GM18498 (cell line): Measurements from ENCODE around the gene MDH1B.
"Not testable (repeated sequence)": the region's sequence is repeated elsewhere in the genome, so short reads cannot be mapped to it uniquely, and the experiment has no call there.

Source experiments
- ATAC-seq: cut with Tn5 transposase; IDR thresholded peaks from one replicate; pipeline ENCODE4 v1.9.1; 2021; ENCODE audit warnings: mild to moderate bottlenecking, moderate library complexity; ENCODE audit not compliant: unreplicated experiment

MDH1B gene

DNA sequence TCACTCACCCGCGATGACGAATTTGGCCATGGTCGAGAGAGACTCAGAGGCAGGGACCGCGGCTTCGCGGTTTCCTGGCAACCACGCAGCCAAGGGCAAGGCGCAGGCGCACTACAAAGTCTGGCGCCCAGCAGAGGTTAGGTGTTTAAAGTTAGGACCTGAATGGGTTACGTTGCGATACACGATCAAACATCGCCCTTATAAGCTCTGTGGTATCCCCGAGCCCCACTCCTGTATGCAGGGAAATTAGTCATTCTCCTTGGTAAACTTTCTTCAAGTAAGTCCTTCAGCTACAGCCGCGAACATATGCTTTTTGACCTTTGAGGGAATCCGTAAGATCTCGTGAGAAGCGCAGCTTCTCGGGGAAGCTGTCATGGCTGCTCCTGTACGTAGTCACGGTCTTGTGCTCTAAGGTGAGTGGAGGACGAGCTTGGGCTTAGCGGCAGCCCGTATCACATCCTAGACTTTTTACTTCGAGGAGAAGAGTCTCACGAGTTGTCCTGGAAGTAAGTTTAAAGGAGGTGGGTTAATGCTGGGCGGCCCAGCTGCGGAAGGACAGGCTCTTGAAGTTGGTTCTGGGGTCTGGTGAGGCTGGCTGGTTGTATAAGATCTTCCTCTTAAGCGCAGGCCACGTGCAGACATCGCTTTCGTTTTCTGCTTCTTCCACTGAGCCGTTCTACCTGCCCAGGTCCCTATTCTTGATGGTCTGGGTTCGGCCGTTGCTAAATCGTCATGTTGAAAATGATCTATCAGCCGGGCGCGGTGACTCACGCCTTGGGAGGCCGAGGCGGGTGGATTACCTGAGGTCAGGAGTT, at the start of gene MDH1B, which contains the start of gene FASTKD2:
MDH1B (minus strand) TSS at position 87 of the 815 bp plus-strand sequence; CDS start at position 30, 57 bp downstream.
FASTKD2 (plus strand) TSS at position 365 of the 815 bp plus-strand sequence. CDS start 1,088 bp downstream, outside the sequence.
- peak; percentile 95 for ATAC-seq

DNA sequence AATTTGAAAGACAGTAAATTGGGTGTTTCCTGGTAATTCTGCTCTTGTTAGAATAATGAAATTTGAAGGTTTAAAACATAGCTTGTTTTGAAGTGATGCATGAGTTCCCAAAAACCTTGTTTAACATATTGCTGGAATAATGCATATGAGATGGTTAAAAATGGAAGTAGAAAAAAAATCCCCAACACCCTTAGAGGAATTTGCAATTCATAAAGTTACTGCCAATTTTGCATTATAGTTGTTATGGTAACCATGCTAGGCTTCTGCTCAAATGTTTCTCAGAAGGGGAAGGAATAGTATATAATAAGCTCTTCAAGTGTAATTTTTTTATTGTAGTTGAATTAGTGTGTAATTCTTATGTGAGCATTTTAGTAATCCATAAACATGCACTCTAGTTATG, 49.4 kb upstream of the MDH1B start:
- ATAC-seq: no peak

DNA sequence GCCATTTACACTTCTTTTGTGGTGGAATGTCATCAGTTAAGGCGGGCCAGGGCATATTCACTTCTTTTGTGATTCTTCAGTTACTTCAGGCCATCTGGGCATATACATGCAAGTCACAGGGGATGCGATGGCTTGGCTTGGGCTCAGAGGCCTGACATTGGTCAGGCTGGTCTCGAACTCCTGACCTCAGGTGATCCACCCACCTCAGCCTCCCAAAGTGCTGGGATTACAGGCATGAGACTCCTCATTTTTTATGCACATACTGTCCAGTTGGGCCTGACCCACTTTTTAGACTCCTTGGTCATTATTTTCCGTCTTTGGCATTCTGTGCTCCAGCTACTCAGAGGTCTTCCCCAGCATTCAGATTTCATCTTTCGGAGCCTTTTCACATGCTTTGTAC, 47.3 kb upstream of the MDH1B start:
- not testable (repeated sequence) for ATAC-seq

DNA sequence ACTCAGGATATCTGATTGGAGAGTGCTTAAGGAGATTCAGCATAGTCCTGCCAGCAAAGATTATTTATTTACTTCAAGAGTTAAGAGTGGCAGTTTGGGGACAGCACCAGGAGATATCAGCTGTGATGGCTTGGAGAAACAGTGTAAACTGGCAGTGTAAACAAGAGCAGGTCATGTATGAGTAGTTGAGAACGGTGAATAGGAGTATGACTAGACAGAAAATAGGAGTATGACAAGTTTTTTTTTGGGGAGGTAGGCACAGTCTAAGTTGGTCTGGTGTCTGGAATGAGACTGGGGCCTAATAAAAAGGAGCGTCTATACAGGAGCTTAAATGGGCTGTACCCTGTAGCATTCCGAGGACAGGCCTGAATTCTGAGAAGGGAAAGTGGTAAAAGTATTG, 42.5 kb upstream of the MDH1B start:
- not testable (repeated sequence) for ATAC-seq

DNA sequence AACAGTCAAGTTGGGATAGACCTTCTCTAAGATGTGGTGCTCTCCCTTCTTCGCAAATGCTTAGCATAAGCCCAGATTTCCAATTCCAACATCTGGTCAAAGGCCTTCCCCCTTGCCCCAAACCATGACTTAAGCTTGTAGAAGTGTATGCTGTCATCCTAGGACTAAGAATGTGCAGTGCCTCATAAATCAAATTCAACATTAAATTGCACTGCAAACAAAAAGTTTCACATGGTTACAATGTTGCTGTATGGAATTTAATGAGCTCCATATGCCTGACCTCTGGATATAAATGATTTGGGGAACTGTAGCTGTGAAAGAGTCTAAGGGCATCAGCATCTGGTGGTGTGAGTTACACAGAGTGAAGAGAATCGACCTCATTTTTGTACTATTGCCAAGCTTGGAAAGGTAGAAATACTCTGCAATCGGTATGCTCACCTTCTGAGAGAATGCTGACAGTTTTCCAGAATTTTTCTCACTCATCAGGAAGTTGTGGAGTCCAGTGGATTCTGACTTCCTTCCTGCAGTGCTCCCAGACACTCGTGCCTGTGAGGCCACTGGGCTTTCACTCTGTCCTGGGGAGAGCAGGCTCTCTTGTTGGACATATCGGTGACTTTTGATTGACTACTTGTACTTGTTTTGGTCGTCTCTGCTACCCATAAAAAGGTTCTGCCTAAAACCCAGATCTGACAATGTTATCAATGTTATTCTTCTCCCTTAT, 40.9 kb upstream of the MDH1B start:
- no peak for ATAC-seq

DNA sequence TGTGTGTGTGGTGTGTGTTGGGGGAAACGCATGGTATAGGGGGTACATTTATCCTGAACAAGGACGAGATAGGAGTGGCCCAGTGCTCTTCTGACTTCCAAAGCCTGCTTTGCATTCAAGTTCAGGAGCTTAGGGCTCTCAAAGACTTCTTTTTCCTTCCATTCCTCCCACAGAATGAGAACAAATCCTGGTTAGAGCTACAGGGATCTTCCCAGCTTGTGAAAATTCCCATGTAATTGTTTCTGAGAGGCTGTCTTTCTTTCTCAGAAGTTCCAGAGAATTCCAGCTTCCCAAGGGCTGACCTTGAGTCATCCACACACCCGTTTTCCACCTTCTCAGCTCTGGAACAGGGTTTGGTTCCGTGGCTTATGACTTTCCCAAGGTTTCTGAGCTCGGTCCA, 39.2 kb upstream of the MDH1B start:
- ATAC-seq: no peak

DNA sequence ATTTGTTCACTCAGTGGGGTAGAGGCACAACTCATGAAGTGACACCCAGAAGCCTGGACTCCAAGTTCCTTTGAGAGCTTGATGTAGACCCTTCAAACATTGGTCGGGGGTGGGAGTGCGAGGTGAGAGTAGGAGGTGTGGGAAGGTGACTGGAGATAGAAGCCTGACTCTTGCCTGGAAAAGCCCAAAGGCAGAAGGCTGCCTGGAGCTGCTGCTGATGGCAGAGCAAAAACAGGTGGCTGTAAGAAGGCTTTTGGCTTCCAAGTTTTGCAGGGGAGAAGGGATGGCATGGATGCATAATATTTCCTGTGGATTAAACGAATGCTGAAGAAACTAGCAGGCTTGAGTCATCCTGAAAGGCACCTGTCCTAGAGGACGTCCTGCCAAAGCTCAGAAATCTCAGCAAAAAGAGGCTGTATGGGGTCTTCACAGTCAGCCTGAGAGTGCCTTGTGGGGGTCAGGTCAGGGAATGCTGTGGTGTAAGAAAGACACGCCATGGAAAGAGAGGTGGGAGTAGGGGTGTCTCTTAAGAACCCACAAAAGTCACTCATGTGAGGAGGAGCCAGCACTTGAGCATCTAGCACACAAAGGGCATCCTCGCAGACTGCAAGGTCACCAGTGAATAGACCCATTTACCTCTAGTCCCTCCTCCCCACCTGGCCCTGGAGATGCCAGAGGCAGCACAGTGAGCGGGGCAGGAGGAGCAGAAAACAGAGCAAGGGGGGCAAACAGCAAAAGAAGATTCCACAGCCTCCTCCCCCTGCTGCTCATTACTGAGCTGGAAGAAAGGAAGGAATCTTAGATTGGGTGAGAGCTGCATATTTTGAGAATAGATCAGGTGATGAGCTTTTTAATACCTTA, 37.8 kb upstream of the MDH1B start:
- ATAC-seq: no peak

DNA sequence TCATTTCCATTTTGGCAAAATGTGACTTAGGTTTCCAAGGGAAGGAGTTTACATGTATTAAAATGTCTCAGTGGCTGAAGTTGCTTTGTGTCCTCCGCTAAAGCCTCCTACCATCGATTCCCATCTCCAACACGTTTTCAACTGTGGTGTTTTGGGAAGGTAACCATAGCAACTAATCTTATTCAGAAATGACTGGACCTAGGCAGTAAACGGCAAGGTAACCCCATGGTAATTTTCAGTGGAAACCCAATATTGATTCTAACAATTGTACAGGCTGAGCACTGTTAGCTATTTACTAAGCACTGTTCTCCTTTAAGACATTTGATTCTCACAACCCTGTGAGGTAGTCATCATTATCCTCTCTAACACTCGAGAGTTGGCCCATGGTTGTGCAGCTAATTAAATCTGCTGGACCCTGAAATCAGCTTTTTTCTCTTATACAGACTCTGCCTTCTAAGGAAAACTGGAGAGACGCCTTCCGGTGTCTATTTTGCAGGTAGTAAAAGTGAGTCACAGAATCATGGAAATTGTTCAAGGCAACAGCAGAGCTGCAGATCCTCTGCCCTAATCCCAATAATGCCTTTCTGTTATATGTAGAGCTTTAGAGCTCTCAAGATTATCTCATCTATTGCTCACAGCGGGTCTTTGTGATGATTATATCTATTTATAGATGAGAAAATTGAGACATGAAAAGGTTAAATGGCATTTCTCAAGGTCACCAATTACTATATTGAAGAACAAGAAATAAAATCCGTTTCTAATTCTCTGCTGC, 36.5 kb upstream of the MDH1B start:
- ATAC-seq: no peak

DNA sequence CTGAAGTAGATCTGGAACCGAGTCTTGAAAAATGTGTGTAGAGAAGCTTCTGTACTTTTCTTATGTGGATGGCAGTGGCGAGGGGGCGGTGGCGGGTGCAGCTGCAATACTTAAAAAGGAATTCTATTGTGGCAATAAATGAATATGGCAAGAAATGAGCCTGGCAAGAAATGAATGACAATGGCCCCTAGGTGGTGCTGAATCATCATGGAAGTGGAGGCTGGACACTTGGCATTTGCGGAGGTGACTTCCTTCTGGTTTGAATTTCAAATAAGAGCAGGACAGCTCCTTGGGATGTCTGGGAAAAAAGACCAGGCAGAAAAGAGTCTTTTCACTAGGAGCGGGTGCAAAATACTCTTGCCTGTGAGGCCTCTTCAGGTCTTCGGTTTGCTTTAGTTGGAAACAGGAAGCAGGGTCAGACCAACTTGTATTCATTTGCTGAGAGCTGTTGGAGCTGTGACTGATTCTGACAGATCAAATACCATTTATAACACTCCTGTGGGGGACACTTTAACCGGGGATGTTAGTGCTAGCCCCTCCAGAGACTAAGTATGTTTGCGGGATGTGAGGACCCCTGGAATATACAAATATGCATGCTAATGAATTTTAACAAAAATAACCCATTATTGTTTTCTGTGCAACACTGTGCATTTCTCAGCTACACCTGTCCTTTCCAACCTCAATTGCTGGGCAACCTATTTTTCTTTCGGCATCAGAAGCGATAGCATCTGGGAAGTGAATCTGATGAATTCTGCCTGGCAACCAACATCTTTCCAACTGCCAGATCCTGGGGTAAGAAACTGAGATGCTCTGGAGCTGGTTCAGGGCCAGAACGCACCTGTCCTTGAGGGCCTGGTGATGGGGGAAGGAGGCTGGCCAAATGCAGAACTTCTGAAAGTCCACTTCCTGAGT, 35.6 kb upstream of the MDH1B start:
- ATAC-seq: peak; percentile 59

DNA sequence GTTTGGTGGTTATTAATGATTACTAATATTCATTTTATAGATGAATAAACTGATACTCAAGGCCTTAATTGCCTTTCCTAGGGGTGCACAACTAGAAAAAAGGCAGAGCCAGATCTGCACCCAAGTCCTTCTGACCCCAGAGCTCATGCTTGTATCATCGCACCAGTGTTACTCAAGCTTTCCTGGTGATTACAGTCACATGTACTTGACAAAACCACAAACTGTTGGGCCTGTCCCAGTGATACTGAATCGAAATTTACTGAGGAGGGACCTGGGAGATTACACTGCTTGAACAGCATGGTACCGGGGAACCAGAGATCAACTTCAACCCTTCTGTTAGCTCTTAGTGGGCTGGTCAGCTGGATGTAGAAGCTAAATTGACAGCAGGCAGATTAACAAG, 34.0 kb upstream of the MDH1B start:
- ATAC-seq: no peak

DNA sequence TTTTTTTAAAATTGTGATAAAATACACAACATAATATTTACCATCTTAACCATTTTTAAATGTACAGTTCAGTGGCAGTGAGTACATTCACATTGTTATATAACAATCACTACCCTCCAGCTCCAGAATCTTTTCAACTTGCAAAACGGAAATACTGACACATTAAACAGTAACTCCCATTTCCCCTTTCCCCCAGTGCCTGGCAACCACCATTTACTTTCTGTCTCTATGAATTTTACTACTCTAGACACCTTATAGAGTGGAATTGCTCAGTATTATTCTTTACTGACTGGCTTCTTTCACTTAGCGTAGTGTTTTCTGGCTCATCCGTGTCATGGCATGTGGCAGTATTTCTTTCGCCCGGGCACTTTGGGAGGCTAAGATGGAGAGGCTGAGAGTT, 32.9 kb upstream of the MDH1B start:
- ATAC-seq: peak; percentile 81

DNA sequence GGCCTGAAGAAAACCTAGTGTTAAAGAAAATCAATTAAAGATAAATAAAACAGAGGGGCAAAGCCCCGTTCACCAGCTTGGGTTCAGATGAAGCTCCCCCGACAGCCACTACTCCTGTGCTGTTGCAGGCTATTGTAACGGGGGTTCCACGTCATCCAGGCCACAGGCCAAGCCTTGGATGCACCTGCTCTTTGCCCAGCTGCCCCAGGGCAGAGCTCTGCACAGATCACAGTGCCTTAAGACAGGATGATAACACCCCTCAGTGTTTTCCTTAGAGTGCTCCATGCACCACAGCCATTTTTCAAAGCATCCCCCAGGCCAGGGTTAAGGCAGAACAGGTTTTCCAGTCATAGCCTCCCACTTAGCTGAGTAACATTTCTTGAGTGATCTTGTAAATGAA, 32.2 kb upstream of the MDH1B start:
- ATAC-seq: no peak

DNA sequence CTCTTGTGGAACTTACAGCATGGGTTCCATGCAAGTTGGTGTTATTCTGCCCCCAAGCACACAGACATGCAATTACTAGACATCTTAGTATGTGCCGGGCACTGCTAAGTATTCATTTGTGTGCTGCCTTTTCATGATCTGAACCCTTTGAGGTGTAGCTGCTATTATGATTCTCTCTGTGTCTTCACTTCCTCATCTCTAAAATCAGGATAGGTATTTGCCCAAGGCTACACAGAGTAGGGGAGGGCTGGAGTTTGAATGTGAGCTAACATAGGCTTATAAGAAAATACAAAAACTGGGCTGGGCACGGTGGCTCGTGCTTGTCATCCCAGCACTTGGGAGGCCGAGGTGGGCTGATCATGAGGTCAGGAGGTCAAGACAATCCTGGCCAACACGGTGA, 27.5 kb upstream of the MDH1B start:
- ATAC-seq: no peak

DNA sequence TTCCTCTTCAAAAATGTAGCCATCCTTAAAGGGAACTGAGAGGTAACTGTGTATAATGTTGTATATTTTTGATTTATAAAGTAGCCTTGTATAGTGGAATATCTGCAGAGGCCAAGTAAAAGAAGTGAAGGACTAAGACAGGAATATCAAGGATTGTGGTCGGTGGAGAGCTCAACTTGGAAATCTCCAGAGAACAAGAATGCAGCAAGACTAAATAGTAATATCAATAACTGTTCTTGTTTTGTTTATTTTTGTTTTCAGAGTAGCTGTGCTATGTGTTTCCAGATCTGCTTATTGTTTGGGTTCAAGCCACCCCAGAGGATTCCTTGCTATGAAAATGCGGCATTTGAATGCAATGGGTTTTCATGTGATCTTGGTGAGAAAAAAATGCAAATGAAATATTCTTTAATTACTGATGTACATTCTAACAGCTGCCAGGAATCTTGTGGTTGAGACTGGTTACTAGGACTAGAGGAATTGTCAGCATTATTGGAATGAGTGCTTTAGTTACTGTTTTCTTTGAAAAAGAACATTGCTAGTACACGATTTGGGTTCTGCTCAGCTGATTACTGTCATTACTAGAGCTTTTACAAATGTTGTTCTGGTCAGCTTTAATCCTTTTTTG, 25.3 kb upstream of the MDH1B start:
- no peak for ATAC-seq

DNA sequence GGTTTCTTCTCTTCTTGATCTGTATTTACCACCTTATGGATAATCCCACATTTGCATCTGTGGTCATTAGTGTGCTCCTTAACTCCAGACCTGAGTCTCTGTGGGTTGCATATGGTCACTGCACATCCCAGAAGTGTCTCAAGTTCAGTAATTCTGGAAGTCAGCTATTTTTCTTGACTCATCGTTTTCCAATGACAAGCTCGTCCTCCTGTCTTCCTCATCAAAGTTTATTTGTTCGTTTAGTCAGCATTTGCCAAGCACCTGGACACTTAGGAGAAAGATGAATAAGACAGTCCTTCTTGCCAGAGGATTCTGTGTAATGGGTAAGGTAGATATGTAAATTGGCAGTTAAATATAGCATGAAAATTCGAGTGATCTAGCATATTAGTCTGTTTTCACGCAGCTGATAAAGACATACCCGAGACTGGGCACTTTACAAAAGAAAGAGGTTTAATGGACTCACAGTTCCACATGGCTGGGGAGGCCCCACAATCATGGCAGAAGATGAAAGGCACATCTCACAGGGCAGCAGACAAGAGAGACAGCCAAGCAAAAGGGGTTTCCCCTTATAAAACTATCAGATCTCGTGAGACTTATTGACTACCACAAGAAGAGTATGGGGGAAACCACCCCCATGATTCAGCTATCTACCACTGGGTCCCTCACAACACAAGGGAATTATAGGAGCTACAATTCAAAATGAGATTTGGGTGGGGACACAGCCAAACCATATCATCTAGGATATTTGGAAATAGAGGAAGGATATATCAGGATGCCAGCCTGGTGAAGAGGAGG, 19.6 kb upstream of the MDH1B start:
- no peak for ATAC-seq

DNA sequence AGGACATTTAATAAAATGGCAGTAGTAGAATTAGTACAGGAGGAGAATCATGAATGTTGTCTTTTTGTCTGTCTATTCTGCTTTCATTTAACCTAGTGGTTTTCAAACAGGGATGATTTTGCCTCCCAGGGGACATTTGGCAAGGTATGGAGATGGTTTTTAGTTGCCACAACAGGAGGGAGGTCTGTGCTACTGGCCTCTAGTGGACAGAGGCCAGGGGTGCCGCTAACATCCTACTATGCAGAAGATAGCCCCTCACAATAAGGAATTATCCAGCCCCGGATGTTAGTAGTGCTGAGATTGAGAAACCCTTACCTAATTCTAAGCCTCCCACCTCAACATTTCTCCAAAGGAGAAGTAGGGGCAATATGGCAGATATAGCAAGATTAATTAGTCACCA, 18.6 kb upstream of the MDH1B start:
- no peak for ATAC-seq

DNA sequence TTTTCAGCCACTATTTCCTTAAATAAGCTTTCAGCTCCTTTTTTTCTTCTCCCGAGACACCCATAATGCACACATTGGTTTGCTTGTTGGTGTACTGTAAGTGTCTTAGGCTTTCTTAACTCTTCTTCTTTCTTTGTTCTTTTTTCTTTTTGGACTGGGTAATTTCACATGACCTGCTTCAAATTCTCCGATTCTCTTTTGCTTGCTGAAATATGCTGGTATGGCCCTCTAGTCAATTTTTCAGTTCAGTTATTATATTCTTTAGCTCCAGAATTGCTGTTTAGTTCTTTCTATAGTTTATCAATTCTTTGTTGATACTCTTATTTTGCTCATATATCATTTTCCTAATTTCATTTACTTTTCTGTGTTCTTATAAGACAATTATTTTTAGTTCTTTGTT, 15.5 kb upstream of the MDH1B start:
- ATAC-seq: no peak

DNA sequence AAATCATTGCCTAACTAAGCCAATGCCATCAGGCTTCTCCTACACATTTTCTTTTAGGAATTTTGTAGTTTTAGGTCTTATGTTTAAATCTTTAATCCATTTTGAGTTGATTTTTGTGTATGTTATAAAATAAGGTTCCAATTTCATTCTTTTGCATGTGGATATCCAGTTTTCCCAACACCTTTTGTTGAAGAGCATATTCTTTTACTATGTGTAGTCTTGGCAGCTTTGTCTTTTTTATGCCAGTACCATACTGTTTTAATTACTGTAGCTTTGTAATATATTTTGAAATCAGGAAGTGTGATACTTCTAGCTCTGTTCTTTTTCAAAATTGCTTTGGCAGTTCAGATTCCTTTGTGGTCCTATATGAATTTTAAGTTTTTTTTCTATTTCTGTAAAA, 11.3 kb upstream of the MDH1B start:
- ATAC-seq: no peak
